B cell (primary cell): Measurements from ENCODE around the gene ZBED4. TPM values are rescaled to one million over a fixed set of nuclear protein-coding genes. Genes with fewer than 3 reads are reported as not detected.

Source experiments
- ATAC-seq: fragments of 200-7000 bp; cut with Tn5 transposase; one replicate; pipeline ENCODE4 v1.10.0; 2021; ENCODE audit warnings: low read depth, mild to moderate bottlenecking, moderate number of reproducible peaks, moderate library complexity
- CTCF ChIA-PET: fragments of 350-600 bp; sonication (Branson Sonifier 250); formaldehyde crosslinking; loops from one replicate; lab custom pipeline; 2021; ENCODE audit warnings: antibody characterized with exemption, inconsistent platforms; lab: Charles Lee
- POLR2A ChIA-PET: fragments of 350-600 bp; sonication (Branson Sonifier 250); formaldehyde crosslinking; loops from one replicate; lab custom pipeline; 2021; ENCODE audit warnings: antibody characterized with exemption; lab: Charles Lee
- DNase-seq: peaks from one replicate; pipeline ENCODE4 v3.0.0; 2013
- H2AFZ ChIP-seq: 2 replicates; pipeline ENCODE4 v1.6.1; 2012; ENCODE audit warnings: mild to moderate bottlenecking, low read depth, low read length; ENCODE audit not compliant: insufficient read depth, poor library complexity, severe bottlenecking
- H3K27ac ChIP-seq, 2 donors: 1 replicate in 1 of 2; 2 replicates in 1 of 2; pipeline ENCODE4 v1.5.1; 2012 to 2013; ENCODE audit warnings: low read length in 2 of 2, mild to moderate bottlenecking in 2 of 2, moderate library complexity in 1 of 2
- H3K27me3 ChIP-seq, 4 experiments: fragments of 200-600 bp in 1 of 4; sonication (generic) in 1 of 4; replicated peaks in 1 of 4; 1 replicate in 2 of 4; 2 replicates in 2 of 4; pipeline versions ENCODE4 v1.6.1 to v1.7.0; 2013 to 2016; ENCODE audit warnings: low read length in 3 of 4, mild to moderate bottlenecking in 2 of 4, mixed read lengths in 1 of 4, moderate library complexity in 1 of 4; ENCODE audit not compliant: insufficient read depth in 4 of 4, control insufficient read depth in 3 of 4; ENCODE audit errors: control extremely low read depth in 1 of 4
- H3K36me3 ChIP-seq, 2 experiments: replicated peaks in 1 of 2; 1 replicate in 1 of 2; 2 replicates in 1 of 2; pipeline versions ENCODE4 v1.6.1 to v1.7.1; 2013; ENCODE audit warnings: low read length in 1 of 2; ENCODE audit not compliant: insufficient read depth in 2 of 2, control insufficient read depth in 1 of 2; ENCODE audit errors: control extremely low read depth in 1 of 2, extremely low read depth in 1 of 2
- H3K4me1 ChIP-seq, 2 donors: fragments of 200-600 bp in 1 of 2; sonication (generic) in 1 of 2; 1 replicate in 1 of 2; 2 replicates in 1 of 2; pipeline versions ENCODE4 v1.5.1 to v1.6.1; 2013 to 2017; ENCODE audit warnings: low read length in 2 of 2; ENCODE audit not compliant: control insufficient read depth in 2 of 2, insufficient read depth in 2 of 2
- H3K4me2 ChIP-seq: replicated peaks from 2 replicates; pipeline ENCODE3; 2012; ENCODE audit warnings: mild to moderate bottlenecking, low read depth, low read length; ENCODE audit not compliant: poor library complexity, severe bottlenecking
- H3K4me3 ChIP-seq, 5 experiments: fragments of 200-600 bp in 1 of 5; sonication (generic) in 1 of 5; 1 replicate in 3 of 5; 2 replicates in 2 of 5; pipeline versions ENCODE4 v1.5.1 to v1.7.0; 2011 to 2016; ENCODE audit warnings: low read length in 4 of 5, mild to moderate bottlenecking in 4 of 5, low read depth in 2 of 5, control low read depth in 1 of 5, moderate library complexity in 1 of 5; ENCODE audit not compliant: insufficient read depth in 1 of 5; ENCODE audit errors: control extremely low read depth in 1 of 5, extremely low read depth in 1 of 5
- H3K79me2 ChIP-seq: fragments of 200-600 bp; sonication (generic); one replicate; pipeline ENCODE4 v1.6.0; 2016; ENCODE audit warnings: low read length; ENCODE audit not compliant: control insufficient read depth, insufficient read depth
- H3K9ac ChIP-seq: fragments of 200-600 bp; sonication (generic); 2 replicates; pipeline ENCODE4 v1.6.1; 2017; ENCODE audit warnings: mild to moderate bottlenecking, low read length, moderate library complexity
- H3K9me3 ChIP-seq, 3 donors: one replicate each; pipeline versions ENCODE4 v1.6.1 to v1.7.1; 2013; ENCODE audit warnings: low read length in 2 of 3; ENCODE audit not compliant: control insufficient read depth in 2 of 3, insufficient read depth in 1 of 3; ENCODE audit errors: control extremely low read depth in 1 of 3
- H4K20me1 ChIP-seq: 2 replicates; pipeline ENCODE4 v1.6.0; 2012; ENCODE audit warnings: mild to moderate bottlenecking, low read length; ENCODE audit not compliant: insufficient read depth, control insufficient read depth, poor library complexity, severe bottlenecking
- H3K27ac Mint-ChIP-seq: one replicate; pipeline ENCODE4 v1.8.0; 2021; ENCODE audit warnings: mixed read lengths
- H3K27me3 Mint-ChIP-seq: one replicate; pipeline ENCODE4 v1.8.0; 2021; ENCODE audit warnings: mixed read lengths
- H3K4me1 Mint-ChIP-seq: one replicate; pipeline ENCODE4 v1.8.0; 2021; ENCODE audit warnings: mixed read lengths
- H3K4me3 Mint-ChIP-seq: one replicate; pipeline ENCODE4 v1.8.0; 2021; ENCODE audit warnings: mixed read lengths
- H3K9me3 Mint-ChIP-seq: one replicate; pipeline ENCODE4 v1.8.0; 2022; ENCODE audit warnings: mixed read lengths; ENCODE audit not compliant: insufficient read depth
- CTCF ChIP-seq: fragments of 200-600 bp; IDR thresholded peaks from one replicate; pipeline ENCODE4 v1.8.0; 2022; ENCODE audit warnings: antibody characterized with exemption, mild to moderate bottlenecking
- EZH2 ChIP-seq: IDR thresholded peaks from 2 replicates; pipeline ENCODE4 v1.6.1; 2012; ENCODE audit warnings: borderline replicate concordance, low read depth, mild to moderate bottlenecking, moderate library complexity, low read length; ENCODE audit not compliant: insufficient read depth, poor library complexity, severe bottlenecking
- WGBS: methylation state at CpG from one replicate; pipeline ENCODE4 v1.1.5; 2013; ENCODE audit warnings: missing lambda C conversion rate; ENCODE audit not compliant: insufficient coverage; 5-methylcytosine and 5-hydroxymethylcytosine counted together
- intact Hi-C: fragments of 100-400 bp; cut with micrococcal nuclease; formaldehyde crosslinking; loops from one replicate; pipeline ENCODE4 v1.10.0; 2022
- polyA plus RNA-seq: library from polyadenylated mRNA; depleted of rRNA; stranded (reverse); fragments of >200 nt; gene quantifications from 2 replicates; pipeline ENCODE4 v1.2.3, GENCODE V29; 2012
- total RNA-seq, 2 donors: library from RNA; stranded (reverse); fragments of 120-200 nt in 1 of 2; gene quantifications; 1 replicate in 1 of 2; 2 replicates in 1 of 2; pipeline versions ENCODE4 v1.2.3 to v1.2.4, GENCODE V29; 2013 to 2022

ZBED4 gene
- total and polyA plus RNA-seq, 2 donors (not counting 1 experiment from before 2014, with no cell fraction given), result 5.9 to 14.6 TPM

- Mint-ChIP-seq H3K27me3 (no peaks in the 10 kb centered on the region), H3K9me3 (no peaks in the 10 kb centered on the region), H3K4me3 (peak overlapping the region; percentile 83), H3K27ac (peak overlapping the region; percentile 96), H3K4me1 (peaks cover 40% of the 10 kb centered on the region)
- Histone ChIP-seq H3K27me3 (no peaks in the 10 kb centered on the region), H3K4me3 (peak overlapping the region in 4 of 5 experiments; percentile 69 to 84 (median 77)), H3K9me3 (peaks cover 0 to 5% (median 0%) of the 10 kb centered on the region in 3 donors), H4K20me1 (no peaks in the 10 kb centered on the region), H3K4me2 (peak overlapping the region; percentile 88), H3K36me3 (no peaks in the 10 kb centered on the region), H2AFZ (peak overlapping the region; percentile 22), H3K79me2 (peaks cover 19% of the 10 kb centered on the region), H3K4me1 (peaks cover 54 to 66% of the 10 kb centered on the region in 2 donors), H3K27ac (peak overlapping the region; percentile 94 to 97), H3K9ac (peak overlapping the region; percentile 82)
- ChIA-PET POLR2A (interaction anchor here (0.6 to 3.0 kb wide), 15 partner anchors 9 to 316 kb away, joined by 3 to 94 read pairs (median 6); partner anchors contain the start of gene PIM3), CTCF (interaction anchor here (0.5 to 2.5 kb wide), 3 partner anchors 10 to 255 kb away, joined by 3 to 13 read pairs (median 8); no protein-coding TSS in a partner anchor)
- under 1% methylated on average over 19 of the region's 56 CpGs for WGBS
- DNase-seq, result peak; percentile 90
- peak; percentile 19 for ATAC-seq
- TF ChIP-seq EZH2, result no peak
- intact Hi-C loops, result loop anchor here (10.0 kb wide), 1 partner anchor 540 kb away; the partner anchor contains the start of gene SBF1
These were observed 81.4 kb downstream of the ZBED4 start for GRCh38 chr22:49934891-49935557.

- H3K27ac ChIP-seq, result peak overlapping the region in 1 of 2 donors; percentile 94
- H3K9me3 Mint-ChIP-seq, result no peaks in the 10 kb centered on the region
- POLR2A ChIA-PET, result interaction anchor here (0.6 to 3.0 kb wide), 19 partner anchors 9 to 256 kb away, joined by 3 to 94 read pairs (median 8); partner anchors contain the start of genes ALG12, CRELD2 and PIM3
- no peak overlapping the region for H2AFZ ChIP-seq
- CTCF ChIA-PET, result interaction anchor here (0.6 to 2.6 kb wide), 7 partner anchors 11 to 407 kb away, joined by 3 to 17 read pairs (median 5); partner anchors contain the start of gene PIM3
- H4K20me1 ChIP-seq, result no peaks in the 10 kb centered on the region
- intact Hi-C loops, result loop anchor here (10.0 kb wide), 1 partner anchor 539 kb away; the partner anchor contains the start of gene SBF1
- H3K9ac ChIP-seq, result no peak overlapping the region
- H3K4me3 ChIP-seq, result peak overlapping the region in 2 of 5 experiments; percentile 71 to 83
- ATAC-seq (no peak), DNase-seq (no peak)
- H3K36me3 ChIP-seq, result no peaks in the 10 kb centered on the region
- peak overlapping the region; percentile 66 for H3K4me3 Mint-ChIP-seq
- H3K27me3 Mint-ChIP-seq, result no peaks in the 10 kb centered on the region
- TF ChIP-seq CTCF (no peak), EZH2 (no peak)
- peaks cover 0 to 7% (median 0%) of the 10 kb centered on the region in 3 donors for H3K9me3 ChIP-seq
- no peak overlapping the region for H3K27ac Mint-ChIP-seq
- H3K4me1 Mint-ChIP-seq, result peaks cover 34% of the 10 kb centered on the region
- H3K27me3 ChIP-seq, result no peaks in the 10 kb centered on the region
- peaks cover 48 to 60% of the 10 kb centered on the region in 2 donors for H3K4me1 ChIP-seq
- WGBS, result no CpG with 5 or more reads among the region's 16 CpGs
- H3K79me2 ChIP-seq, result peaks cover 19% of the 10 kb centered on the region
- H3K4me2 ChIP-seq, result peak overlapping the region; percentile 88
These were observed 81.9 kb downstream of the ZBED4 start for GRCh38 chr22:49935561-49935960.
